NT2/D1 (cell line): ENCODE measurements around the gene DCTN5.

Experiments
- YY1 ChIP-seq: IDR thresholded peaks from 2 replicates; pipeline ENCODE4 v1.6.1; 2011; ENCODE audit not compliant: insufficient read length, insufficient read depth
- ZNF274 ChIP-seq: IDR thresholded peaks from 2 replicates; pipeline ENCODE4 v1.6.1; 2011; ENCODE audit warnings: mild to moderate bottlenecking, low read depth, low read length

GRCh38 chr16:23634461-23635036 lies 6.7 kb upstream of the DCTN5 start:
- TF ChIP-seq YY1 (no peak), ZNF274 (no peak)
